RWPE2 (cell line): ENCODE data around the gene TMEM175.

Experiments
- ATAC-seq: fragments of 200-7000 bp; cut with Tn5 transposase; 3 replicates; pipeline ENCODE4 v1.9.1; 2021; ENCODE audit warnings: low read depth
- DNase-seq: peaks from one replicate; pipeline ENCODE4 v3.0.0-alpha.2; 2020; ENCODE audit warnings: low spot score
- H3K27ac ChIP-seq: fragments of 450-650 bp; 2 replicates; pipeline ENCODE4 v1.5.1; 2017; ENCODE audit warnings: mild to moderate bottlenecking; ENCODE audit not compliant: poor library complexity, severe bottlenecking
- H3K27me3 ChIP-seq: fragments of 250-450 bp; sonication (Bioruptor Pico); 2 replicates; pipeline ENCODE4 v1.5.1; 2021; ENCODE audit warnings: mild to moderate bottlenecking, moderate library complexity; ENCODE audit not compliant: insufficient read depth, poor library complexity, severe bottlenecking
- H3K36me3 ChIP-seq: fragments of 250-450 bp; sonication (Bioruptor Pico); 2 replicates; pipeline ENCODE4 v1.5.1; 2020; ENCODE audit warnings: low read depth, mild to moderate bottlenecking, moderate library complexity
- H3K4me1 ChIP-seq: fragments of 250-450 bp; sonication (Bioruptor Pico); 2 replicates; pipeline ENCODE4 v1.5.1; 2021; ENCODE audit warnings: mild to moderate bottlenecking, moderate library complexity; ENCODE audit not compliant: insufficient read depth, poor library complexity, severe bottlenecking
- H3K4me3 ChIP-seq: fragments of 250-450 bp; sonication (Bioruptor Pico); 2 replicates; pipeline ENCODE4 v1.5.1; 2021; ENCODE audit warnings: mild to moderate bottlenecking, moderate library complexity; ENCODE audit not compliant: severe bottlenecking
- H3K9me3 ChIP-seq: fragments of 250-450 bp; sonication (Bioruptor Pico); 2 replicates; pipeline ENCODE4 v1.5.1; 2021; ENCODE audit warnings: mild to moderate bottlenecking, moderate library complexity; ENCODE audit not compliant: severe bottlenecking
- CTCF ChIP-seq: fragments of 450-650 bp; IDR thresholded peaks from one replicate; pipeline ENCODE4 v1.5.1; 2017; ENCODE audit warnings: mild to moderate bottlenecking, moderate library complexity; ENCODE audit not compliant: poor library complexity, severe bottlenecking

TMEM175 gene

GRCh38 chr4:911221-911751 lies 21.0 kb upstream of the TMEM175 start:
- peak; percentile 58 for DNase-seq
- TF ChIP-seq CTCF, result no peak
- H3K9me3 ChIP-seq, result no peaks in the 10 kb centered on the region
- no peaks in the 10 kb centered on the region for H3K27me3 ChIP-seq
- H3K4me3 ChIP-seq, result no peak overlapping the region
- no peak for ATAC-seq
- H3K27ac ChIP-seq, result no peak overlapping the region
- peaks cover 19% of the 10 kb centered on the region; the same call in 1 of the 2 replicates for H3K36me3 ChIP-seq
- no peaks in the 10 kb centered on the region for H3K4me1 ChIP-seq

- Histone ChIP-seq H3K36me3 (peaks cover 19% of the 10 kb centered on the region; the same call in 1 of the 2 replicates), H3K27me3 (no peaks in the 10 kb centered on the region), H3K9me3 (no peaks in the 10 kb centered on the region), H3K27ac (no peak overlapping the region), H3K4me1 (no peaks in the 10 kb centered on the region), H3K4me3 (no peak overlapping the region)
- ATAC-seq, result no peak
- DNase-seq, result peak; percentile 59
- TF ChIP-seq CTCF, result no peak
Measured at GRCh38 chr4:911871-912490, 20.3 kb upstream of the TMEM175 start.

GRCh38 chr4:912548-913279 lies 19.5 kb upstream of the TMEM175 start:
- no peak for TF ChIP-seq CTCF

GRCh38 chr4:913280-913618 lies 19.0 kb upstream of the TMEM175 start:
- no peaks in the 10 kb centered on the region for H3K9me3 ChIP-seq
- H3K27ac ChIP-seq, result no peak overlapping the region
- no peaks in the 10 kb centered on the region for H3K27me3 ChIP-seq
- no peak overlapping the region for H3K4me3 ChIP-seq
- peaks cover 19% of the 10 kb centered on the region; the same call in 1 of the 2 replicates for H3K36me3 ChIP-seq
- no peak for TF ChIP-seq CTCF
- ATAC-seq (no peak), DNase-seq (no peak)
- no peaks in the 10 kb centered on the region for H3K4me1 ChIP-seq

More at GRCh38 chr4:912548-913279, 19.5 kb upstream of the TMEM175 start:
- Histone ChIP-seq H3K36me3 (peaks cover 19% of the 10 kb centered on the region; the same call in 1 of the 2 replicates), H3K4me1 (no peaks in the 10 kb centered on the region), H3K27me3 (no peaks in the 10 kb centered on the region), H3K9me3 (no peaks in the 10 kb centered on the region), H3K4me3 (no peak overlapping the region), H3K27ac (no peak overlapping the region)
- ATAC-seq, result no peak
- DNase-seq, result no peak
